Measurements from ENCODE around the gene KDM4B. TPM values are rescaled to one million over a fixed set of nuclear protein-coding genes. Genes with fewer than 3 reads are reported as not detected.

Gene KDM4B
- total and polyA plus RNA-seq, 9 of the 15 experiments (the other 6 are each of a cell fraction or from before 2014, with no cell fraction given) = 0.21 to 29.9 (median 7.3) TPM

DNA sequence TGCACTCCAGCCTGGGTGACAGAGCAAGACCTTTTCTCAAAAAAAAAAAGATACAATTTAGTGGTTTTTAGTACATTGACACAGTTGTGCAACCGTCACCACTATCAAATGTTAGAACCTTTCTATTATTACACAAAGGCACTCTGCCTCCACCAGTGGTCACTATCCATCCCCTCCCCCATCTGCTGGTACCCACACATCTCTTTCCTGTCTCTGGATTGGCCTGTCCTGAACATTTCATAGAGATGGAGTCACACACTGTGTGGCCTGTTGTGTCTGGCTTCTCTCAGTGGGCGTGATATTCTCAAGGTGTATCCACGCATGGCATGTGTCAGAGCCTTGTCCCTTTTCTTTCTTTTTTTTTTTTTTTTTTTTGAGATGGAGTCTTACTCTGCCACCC, 11.2 kb downstream of the KDM4B start:
- H3K4me2 ChIP-seq (ENCODE audit: insufficient read depth, low read length) = no peak overlapping the region
- no peak for FAIRE-seq

GRCh38 chr19:4980838-4981680, 12.1 kb downstream of the KDM4B start:
- FAIRE-seq (no peak), ATAC-seq (peak; percentile 58), DNase-seq (ENCODE audit: extremely low read depth in 1 of 4, low spot score in 3 of 4) (peak in 3 of 4 experiments; percentile 27 to 62 (median 60))
- BruUV-seq (replicated peaks) = no TSS peak
- Histone ChIP-seq H3K4me1 (replicated peaks in 1 of 2; ENCODE audit: control insufficient read depth in 2 of 2, insufficient read depth in 2 of 2, low read length in 2 of 2) (peaks cover 0 to 61% of the 10 kb centered on the region in 2 experiments; a peak in 3 of 5 replicates), H3K4me3 (no peak overlapping the region), H3K9ac (ENCODE audit: insufficient read depth in 1 of 2, low read depth in 2 of 2, low read length in 2 of 2) (peak overlapping the region in 1 of 2 experiments; percentile 36; a peak in 1 of 4 replicates), H4K20me1 (replicated peaks; ENCODE audit: control insufficient read depth, insufficient read depth, low read length) (peaks cover 78% of the 10 kb centered on the region), H3K27ac (ENCODE audit: extremely low read depth, low read depth, low read length) (no peak overlapping the region), H3K9me1 (ENCODE audit: control insufficient read depth, insufficient read depth, low read length) (peaks cover 12% of the 10 kb centered on the region), H3K36me3 (ENCODE audit: control insufficient read depth, insufficient read depth, low read length) (peaks cover 19% of the 10 kb centered on the region; the same call in 2 of the 3 replicates), H3K27me3 (ENCODE audit: control insufficient read depth in 2 of 2, insufficient read depth in 2 of 2, low read length in 2 of 2) (no peaks in the 10 kb centered on the region), H2AFZ (ENCODE audit: low read depth, low read length) (no peak overlapping the region), H3K79me2 (ENCODE audit: control insufficient read depth, insufficient read depth, low read length) (peaks cover 73% of the 10 kb centered on the region), H3K9me3 (replicated peaks; ENCODE audit: control insufficient read depth, insufficient read depth, low read depth, low read length) (no peaks in the 10 kb centered on the region), H3K4me2 (ENCODE audit: insufficient read depth, low read length) (no peak overlapping the region)
- POLR2A ChIA-PET = no interaction called here
- TF ChIP-seq ZBTB33 (CRISPR knock-in tag; IDR thresholded peaks at IDR 0.05) = peak; percentile 66
- no peak for TF ChIP-seq NR3C1 (CRISPR knock-in tag; IDR thresholded peaks at IDR 0.05)
- TF ChIP-seq POLR2G (IDR thresholded peaks at IDR 0.05; ENCODE audit: low read depth, low read length) = peak; percentile 55
- CTCF ChIA-PET (ENCODE audit: low intra/inter-chr PET ratio) = no interaction called here
- WGBS (ENCODE audit: insufficient coverage, low coverage, missing lambda C conversion rate) = 73% methylated on average over 20 of the region's 27 CpGs
- in situ Hi-C loops (cut with MboI) (no loop called here), intact Hi-C loops (cut with micrococcal nuclease) (no loop called here)

More for the DNA sequence above, 11.2 kb downstream of the KDM4B start:
- POLR2A ChIA-PET = interaction anchor here (0.7 kb wide), 1 partner anchor 11 kb away, joined by 3 read pairs; the partner anchor contains the start of gene KDM4B
- H3K9me1 ChIP-seq (ENCODE audit: control insufficient read depth, insufficient read depth, low read length) = peaks cover 10% of the 10 kb centered on the region
- peaks cover 72% of the 10 kb centered on the region for H3K79me2 ChIP-seq (ENCODE audit: control insufficient read depth, insufficient read depth, low read length)
- peaks cover 69% of the 10 kb centered on the region for H4K20me1 ChIP-seq (replicated peaks; ENCODE audit: control insufficient read depth, insufficient read depth, low read length)
- peaks cover under 1 to 52% of the 10 kb centered on the region in 2 experiments; a peak in 4 of 5 replicates for H3K4me1 ChIP-seq (replicated peaks in 1 of 2; ENCODE audit: control insufficient read depth in 2 of 2, insufficient read depth in 2 of 2, low read length in 2 of 2)
- no TSS peak for BruUV-seq (replicated peaks)
- intact Hi-C loops (cut with micrococcal nuclease) (no loop called here), in situ Hi-C loops (cut with MboI) (no loop called here)
- TF ChIP-seq MTA3 (IDR thresholded peaks at IDR 0.05; ENCODE audit: borderline replicate concordance) (no peak), EP300 (IDR thresholded peaks at IDR 0.05; ENCODE audit: low read length) (no peak)
- WGBS (ENCODE audit: insufficient coverage, low coverage, missing lambda C conversion rate) = 87% methylated on average over 3 of the region's 3 CpGs
- peaks cover 19% of the 10 kb centered on the region; the same call in 2 of the 3 replicates for H3K36me3 ChIP-seq (ENCODE audit: control insufficient read depth, insufficient read depth, low read length)
- H3K9ac ChIP-seq (ENCODE audit: insufficient read depth in 1 of 2, low read depth in 2 of 2, low read length in 2 of 2) = no peak overlapping the region
- H3K27ac ChIP-seq (ENCODE audit: extremely low read depth, low read depth, low read length) = no peak overlapping the region
- no peak for DNase-seq (ENCODE audit: extremely low read depth in 1 of 4, low spot score in 3 of 4)
- H2AFZ ChIP-seq (ENCODE audit: low read depth, low read length) = no peak overlapping the region
- CTCF ChIA-PET (ENCODE audit: low intra/inter-chr PET ratio) = no interaction called here
- no peaks in the 10 kb centered on the region for H3K9me3 ChIP-seq (replicated peaks; ENCODE audit: control insufficient read depth, insufficient read depth, low read depth, low read length)
- no peak overlapping the region for H3K4me3 ChIP-seq
- no peaks in the 10 kb centered on the region for H3K27me3 ChIP-seq (ENCODE audit: control insufficient read depth in 2 of 2, insufficient read depth in 2 of 2, low read length in 2 of 2)
- no peak for ATAC-seq
